Common myeloid progenitor, CD34-positive (primary cell): ENCODE measurements around the gene WDFY4.

Experiments
- CTCF ChIA-PET: fragments of 350-600 bp; sonication (Branson Sonifier 250); formaldehyde crosslinking; loops from one replicate; lab custom pipeline; 2021; ENCODE audit warnings: antibody characterized with exemption; lab: Charles Lee
- POLR2A ChIA-PET: fragments of 350-600 bp; sonication (Branson Sonifier 250); formaldehyde crosslinking; loops from one replicate; lab custom pipeline; 2021; ENCODE audit warnings: antibody characterized with exemption; lab: Charles Lee
- DNase-seq, 3 donors: peaks; one replicate each; pipeline versions ENCODE4 v3.0.0 to v3.0.0-alpha.2; 2013
- H3K27ac ChIP-seq, 2 experiments: 1 replicate in 1 of 2; 2 replicates in 1 of 2; pipeline ENCODE4 v1.7.0; 2013; ENCODE audit warnings: inconsistent platforms in 2 of 2, low read length in 2 of 2, mild to moderate bottlenecking in 2 of 2, low read depth in 1 of 2, moderate library complexity in 1 of 2; ENCODE audit not compliant: severe bottlenecking in 2 of 2, insufficient read depth in 1 of 2, poor library complexity in 1 of 2
- H3K27me3 ChIP-seq, 5 experiments: replicated peaks in 2 of 5; 1 replicate in 3 of 5; 2 replicates in 2 of 5; pipeline versions ENCODE4 v1.6.1 to v1.7.0; 2013; ENCODE audit warnings: low read length in 4 of 5, mild to moderate bottlenecking in 2 of 5, moderate library complexity in 2 of 5, inconsistent platforms in 1 of 5; ENCODE audit not compliant: insufficient read depth in 5 of 5, control insufficient read depth in 4 of 5
- H3K36me3 ChIP-seq, 4 experiments: 1 replicate in 2 of 4; 2 replicates in 2 of 4; pipeline versions ENCODE4 v1.6.1 to v1.7.0; 2013; ENCODE audit warnings: low read length in 3 of 4, control low read depth in 1 of 4, mild to moderate bottlenecking in 1 of 4; ENCODE audit not compliant: control insufficient read depth in 4 of 4, insufficient read depth in 4 of 4
- H3K4me1 ChIP-seq, 4 experiments: 1 replicate in 3 of 4; 2 replicates in 1 of 4; pipeline versions ENCODE4 v1.6.1 to v1.7.1; 2013; ENCODE audit warnings: low read length in 3 of 4, mild to moderate bottlenecking in 3 of 4, control low read depth in 1 of 4, inconsistent platforms in 1 of 4, moderate library complexity in 1 of 4; ENCODE audit not compliant: control insufficient read depth in 4 of 4, insufficient read depth in 4 of 4; ENCODE audit errors: control extremely low read depth in 1 of 4
- H3K4me3 ChIP-seq, 7 experiments: 1 replicate in 4 of 7; 2 replicates in 3 of 7; pipeline versions ENCODE4 v1.5.1 to v1.7.0; 2013; ENCODE audit warnings: mild to moderate bottlenecking in 7 of 7, low read length in 6 of 7, moderate library complexity in 6 of 7, inconsistent platforms in 2 of 7, low read depth in 2 of 7, control low read depth in 1 of 7; ENCODE audit not compliant: insufficient read depth in 4 of 7, control insufficient read depth in 1 of 7; ENCODE audit errors: extremely low read depth in 1 of 7
- H3K9me3 ChIP-seq, 5 experiments: 1 replicate in 4 of 5; 2 replicates in 1 of 5; pipeline versions ENCODE4 v1.6.1 to v1.7.1; 2013; ENCODE audit warnings: low read length in 4 of 5, mild to moderate bottlenecking in 2 of 5, inconsistent platforms in 1 of 5, low read depth in 1 of 5, moderate library complexity in 1 of 5; ENCODE audit not compliant: control insufficient read depth in 4 of 5, insufficient read depth in 2 of 5; ENCODE audit errors: control extremely low read depth in 1 of 5
- WGBS: methylation state at CpG from one replicate; pipeline ENCODE4 v1.1.5; 2013; ENCODE audit not compliant: insufficient coverage; 5-methylcytosine and 5-hydroxymethylcytosine counted together

Gene WDFY4

DNA sequence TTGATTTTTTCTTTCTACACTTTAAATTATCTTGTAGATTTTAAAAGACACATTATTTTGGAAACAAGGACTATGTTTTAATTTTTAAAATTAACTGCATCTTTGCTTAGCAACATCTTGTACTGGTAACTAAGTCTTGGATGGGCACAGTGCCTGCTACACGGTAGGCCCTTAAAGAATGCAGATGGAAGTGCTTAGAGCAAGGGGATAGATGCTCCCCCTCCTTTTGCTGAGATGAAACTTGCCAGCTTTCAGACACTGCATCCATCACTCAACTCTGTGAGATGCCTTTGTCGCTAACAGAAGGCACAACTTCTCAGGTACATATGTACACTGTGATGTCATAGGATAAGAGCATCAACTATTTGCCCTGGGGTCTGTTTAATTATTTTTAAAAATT, 151.1 kb downstream of the WDFY4 start:
- WGBS, result 83% methylated on average over 1 of the region's 2 CpGs
- H3K36me3 ChIP-seq, result peaks cover 30 to 92% (median 46%) of the 10 kb centered on the region in 4 experiments
- CTCF ChIA-PET, result interaction anchor here (0.7 kb wide), 1 partner anchor 9 kb away, joined by 3 read pairs; no protein-coding TSS in a partner anchor

DNA sequence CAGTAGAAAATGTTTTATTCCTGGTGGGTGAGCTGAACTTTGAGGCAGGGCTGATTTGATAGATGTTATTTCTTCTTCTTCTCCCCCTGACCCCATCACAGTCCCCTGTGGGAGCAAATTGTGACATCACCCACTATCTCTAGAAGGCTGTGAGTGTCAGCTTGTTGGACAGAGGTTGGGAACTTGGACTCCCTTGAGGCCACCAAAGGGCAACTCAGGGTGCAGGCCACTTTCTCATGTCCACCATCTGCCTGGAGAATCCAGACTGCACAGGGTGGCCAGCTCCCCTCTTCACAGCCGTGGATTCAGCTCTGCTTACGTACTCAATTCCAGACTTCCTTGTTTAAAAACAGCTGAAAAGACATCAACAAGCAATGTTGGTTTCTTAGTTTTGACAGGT, 151.9 kb downstream of the WDFY4 start:
- ChIA-PET CTCF (no interaction called here), POLR2A (no interaction called here)
- no peak overlapping the region for H3K27ac ChIP-seq
- no peak overlapping the region for H3K4me3 ChIP-seq
- H3K36me3 ChIP-seq, result peaks cover 29 to 88% (median 46%) of the 10 kb centered on the region in 4 experiments
- H3K27me3 ChIP-seq, result no peaks in the 10 kb centered on the region
- no peaks in the 10 kb centered on the region for H3K4me1 ChIP-seq
- 89% methylated on average over 2 of the region's 2 CpGs for WGBS
- no peak for DNase-seq
- H3K9me3 ChIP-seq, result peaks cover 0 to 3% (median 0%) of the 10 kb centered on the region in 5 experiments

More for the DNA sequence above, 151.1 kb downstream of the WDFY4 start:
- no peak for DNase-seq
- Histone ChIP-seq H3K9me3 (peaks cover 0 to 3% (median 0%) of the 10 kb centered on the region in 5 experiments), H3K4me3 (no peak overlapping the region), H3K27ac (no peak overlapping the region), H3K27me3 (no peaks in the 10 kb centered on the region), H3K4me1 (no peaks in the 10 kb centered on the region)
- POLR2A ChIA-PET, result no interaction called here

GRCh38 chr10:48838834-48839233, 154.2 kb downstream of the WDFY4 start:
- DNase-seq, result no peak
- Histone ChIP-seq H3K27me3 (no peaks in the 10 kb centered on the region), H3K36me3 (peaks cover 27 to 80% (median 38%) of the 10 kb centered on the region in 4 experiments), H3K4me3 (no peak overlapping the region), H3K9me3 (no peaks in the 10 kb centered on the region), H3K4me1 (no peaks in the 10 kb centered on the region), H3K27ac (no peak overlapping the region)
- 92% methylated on average over 4 of the region's 5 CpGs for WGBS
- POLR2A ChIA-PET, result no interaction called here
- CTCF ChIA-PET, result interaction anchor here (1.3 kb wide), 2 partner anchors 12 to 681 kb away, joined by 3 to 4 read pairs; no protein-coding TSS in a partner anchor

DNA sequence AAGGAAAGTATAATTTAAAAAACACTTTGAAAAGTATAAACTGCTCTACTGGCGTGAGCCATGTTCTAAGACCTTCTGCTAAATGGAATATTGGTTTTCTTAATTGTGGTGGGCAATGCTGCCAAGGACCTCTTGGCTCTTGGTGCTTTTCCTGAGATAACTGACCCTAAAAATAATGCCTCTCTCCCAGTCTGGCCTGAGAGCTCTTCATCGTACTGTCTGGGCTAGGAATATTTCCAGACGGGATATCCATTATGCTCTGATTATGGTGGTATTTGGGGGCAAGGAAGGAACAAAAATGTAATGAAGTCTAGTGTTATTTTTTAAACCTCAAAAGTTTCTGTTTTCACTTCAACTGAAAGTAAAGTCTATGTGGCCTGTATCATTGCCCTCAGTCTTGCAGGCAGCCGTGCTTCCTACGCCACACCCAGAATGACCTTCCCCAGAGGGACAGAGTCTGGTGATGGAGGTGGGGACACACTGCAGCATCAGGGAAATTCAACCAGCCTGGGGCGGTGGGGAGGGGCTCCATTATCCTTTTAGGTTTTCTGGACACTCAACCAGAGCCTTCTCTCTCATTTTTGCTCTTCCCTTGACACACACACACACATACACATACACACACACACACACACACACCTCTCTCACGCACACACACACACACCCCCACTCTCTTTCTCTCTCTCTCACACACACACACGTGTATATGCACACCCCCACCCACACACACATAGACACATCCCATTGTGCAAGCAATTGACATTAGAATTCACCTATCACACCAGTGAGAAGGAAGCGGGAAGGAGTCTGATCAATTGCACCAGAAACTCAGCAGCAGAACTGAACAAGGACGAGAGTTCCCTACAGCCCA, 155.4 kb downstream of the WDFY4 start:
- Histone ChIP-seq H3K27me3 (no peaks in the 10 kb centered on the region), H3K4me1 (no peaks in the 10 kb centered on the region), H3K36me3 (peaks cover 24 to 79% (median 31%) of the 10 kb centered on the region in 4 experiments), H3K4me3 (no peak overlapping the region), H3K9me3 (no peaks in the 10 kb centered on the region), H3K27ac (no peak overlapping the region)
- POLR2A ChIA-PET, result no interaction called here
- WGBS, result 100% methylated on average over 3 of the region's 10 CpGs
- no peak for DNase-seq
- CTCF ChIA-PET, result interaction anchor here (1.3 kb wide), 1 partner anchor 680 kb away, joined by 3 read pairs; no protein-coding TSS in a partner anchor

GRCh38 chr10:48842231-48842630, 157.6 kb downstream of the WDFY4 start:
- CTCF ChIA-PET, result no interaction called here
- Histone ChIP-seq H3K4me1 (no peaks in the 10 kb centered on the region), H3K9me3 (no peaks in the 10 kb centered on the region), H3K4me3 (no peak overlapping the region), H3K27me3 (no peaks in the 10 kb centered on the region), H3K36me3 (peaks cover 17 to 74% (median 27%) of the 10 kb centered on the region in 4 experiments), H3K27ac (no peak overlapping the region)
- WGBS, result 99% methylated on average over 10 of the region's 11 CpGs
- no peak for DNase-seq
- POLR2A ChIA-PET, result interaction anchor here (0.9 kb wide), 1 partner anchor 8 kb away, joined by 4 read pairs; no protein-coding TSS in a partner anchor

- H3K27ac ChIP-seq, result no peak overlapping the region
- ChIA-PET CTCF (no interaction called here), POLR2A (no interaction called here)
- DNase-seq, result no peak
- H3K4me3 ChIP-seq, result no peak overlapping the region
- H3K36me3 ChIP-seq, result peaks cover 17 to 73% (median 23%) of the 10 kb centered on the region in 4 experiments
- no peaks in the 10 kb centered on the region for H3K27me3 ChIP-seq
- H3K9me3 ChIP-seq, result no peaks in the 10 kb centered on the region
- no peaks in the 10 kb centered on the region for H3K4me1 ChIP-seq
Measured at GRCh38 chr10:48843198-48843597, 158.5 kb downstream of the WDFY4 start.

DNA sequence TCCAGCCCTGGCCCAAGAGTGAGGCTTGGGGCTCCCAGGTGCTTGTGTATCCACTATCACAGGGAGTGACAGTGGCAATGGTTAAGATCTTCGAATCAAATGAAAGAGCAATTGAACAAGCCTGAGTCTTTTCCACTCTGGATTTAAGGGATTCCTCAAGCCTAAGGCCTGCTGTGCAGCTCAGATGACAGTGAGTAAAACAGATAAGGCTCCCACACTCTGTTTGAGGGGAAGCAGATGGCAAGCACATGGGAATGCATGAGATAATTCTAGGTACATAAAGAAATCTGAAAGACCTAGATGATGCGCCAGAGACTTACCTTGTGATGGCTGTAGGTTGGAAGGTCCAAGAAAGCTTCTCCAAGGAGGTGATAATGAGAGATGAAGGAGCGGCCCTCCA, 159.9 kb downstream of the WDFY4 start:
- no peaks in the 10 kb centered on the region for H3K9me3 ChIP-seq
- WGBS, result 96% methylated on average over 3 of the region's 3 CpGs
- ChIA-PET CTCF (interaction anchor here (0.6 kb wide), 1 partner anchor 9 kb away, joined by 3 read pairs; no protein-coding TSS in a partner anchor), POLR2A (no interaction called here)
- H3K27ac ChIP-seq, result no peak overlapping the region
- H3K36me3 ChIP-seq, result peaks cover 12 to 71% (median 21%) of the 10 kb centered on the region in 4 experiments
- H3K4me1 ChIP-seq, result no peaks in the 10 kb centered on the region
- DNase-seq, result no peak
- H3K4me3 ChIP-seq, result no peak overlapping the region
- H3K27me3 ChIP-seq, result no peaks in the 10 kb centered on the region
